Measurements from ENCODE around the gene STX4.

The STX4 gene

DNA sequence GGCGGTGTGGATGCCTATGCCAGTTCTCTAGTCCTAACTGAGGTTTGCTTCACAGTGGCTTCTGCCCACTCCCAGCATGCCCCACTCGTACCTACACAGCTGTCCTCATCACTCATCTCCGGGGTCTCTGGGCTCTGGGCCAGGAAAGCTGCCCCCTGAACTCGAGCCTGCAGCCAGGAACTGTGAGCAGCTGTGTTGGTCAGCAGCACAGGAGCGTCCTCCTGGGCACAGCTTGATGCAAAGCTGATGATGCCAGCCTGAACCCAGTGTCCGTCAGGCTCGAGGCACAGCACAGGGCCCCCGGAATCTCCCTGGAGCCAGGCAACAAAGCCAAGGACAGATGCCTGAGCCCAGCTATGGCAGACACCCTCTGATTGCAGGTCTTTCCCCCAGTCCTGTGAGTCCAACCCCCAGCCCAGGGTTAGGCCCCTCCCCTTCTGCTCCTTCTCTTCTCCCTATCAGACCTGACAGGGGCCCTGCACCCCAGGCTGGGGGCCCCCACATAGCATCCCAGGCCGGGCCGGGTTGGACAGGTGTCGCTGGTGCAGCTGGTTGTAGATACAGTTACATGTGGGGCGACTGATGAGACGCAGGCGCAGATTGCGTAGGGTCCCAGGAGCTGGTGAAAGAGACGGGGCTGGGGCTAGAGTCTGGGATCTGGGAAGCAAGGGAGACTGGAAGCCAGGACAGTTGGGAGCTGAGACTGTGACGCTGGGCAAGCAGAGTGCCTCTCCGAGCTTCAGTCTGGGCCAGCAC lies 52.7 kb downstream of the STX4 start:
- FAIRE-seq = no peak
- no peak for DNase-seq (ENCODE audit: insufficient read length, low spot score)
- TF ChIP-seq TAF1 (IDR thresholded peaks at IDR 0.05; ENCODE audit: low read depth, low read length) = no peak
- no peak for TF ChIP-seq POU2F2 (IDR thresholded peaks at IDR 0.05; ENCODE audit: low read depth, low read length)
- TF ChIP-seq PAX5 (IDR thresholded peaks at IDR 0.05; ENCODE audit: insufficient read depth, low read length, severe bottlenecking) = no peak
- no peak for TF ChIP-seq POLR2A (IDR thresholded peaks at IDR 0.05; ENCODE audit: low read depth, low read length)
- no peak for TF ChIP-seq SPI1 (IDR thresholded peaks at IDR 0.05; ENCODE audit: low read depth, low read length)

GRCh38 chr16:31086629-31086906 lies 53.2 kb downstream of the STX4 start:
- FAIRE-seq = no peak
- TF ChIP-seq POLR2AphosphoS5 (IDR thresholded peaks at IDR 0.05; ENCODE audit: low read depth, low read length) (no peak), PAX5 (IDR thresholded peaks at IDR 0.05; ENCODE audit: insufficient read depth, low read length, severe bottlenecking) (no peak), POU2F2 (IDR thresholded peaks at IDR 0.05; ENCODE audit: low read depth, low read length) (no peak), TAF1 (IDR thresholded peaks at IDR 0.05; ENCODE audit: low read depth, low read length) (no peak), POLR2A (IDR thresholded peaks at IDR 0.05; ENCODE audit: low read depth, low read length) (no peak), SPI1 (IDR thresholded peaks at IDR 0.05; ENCODE audit: low read depth, low read length) (no peak)
- DNase-seq (ENCODE audit: insufficient read length, low spot score) = no peak

DNA sequence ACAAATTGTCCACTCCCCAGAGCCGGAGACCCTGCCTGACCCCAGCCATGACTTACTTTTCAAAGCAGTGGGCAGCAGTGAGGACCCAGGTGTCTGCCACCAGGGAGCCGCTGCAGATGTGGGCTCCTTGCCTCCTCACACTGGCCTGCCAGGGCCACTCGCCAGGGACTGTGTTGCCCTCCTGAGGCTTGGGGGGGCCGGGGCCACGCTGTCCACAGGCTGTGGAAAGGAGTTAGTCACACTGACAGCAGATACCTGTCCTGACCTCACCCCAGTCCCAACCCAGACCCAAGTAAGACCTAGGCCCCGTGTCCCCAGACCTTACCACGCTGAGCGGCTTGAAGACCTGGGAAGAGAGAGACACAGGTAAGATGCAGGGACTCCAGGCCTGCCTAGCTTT lies 54.1 kb downstream of the STX4 start:
- TF ChIP-seq TAF1 (IDR thresholded peaks at IDR 0.05; ENCODE audit: low read depth, low read length) (no peak), SPI1 (IDR thresholded peaks at IDR 0.05; ENCODE audit: low read depth, low read length) (no peak), POU2F2 (IDR thresholded peaks at IDR 0.05; ENCODE audit: low read depth, low read length) (no peak), POLR2A (IDR thresholded peaks at IDR 0.05; ENCODE audit: low read depth, low read length) (no peak), PAX5 (IDR thresholded peaks at IDR 0.05; ENCODE audit: insufficient read depth, low read length, severe bottlenecking) (no peak), POLR2AphosphoS5 (IDR thresholded peaks at IDR 0.05; ENCODE audit: low read depth, low read length) (no peak)
- no peak for FAIRE-seq

DNA sequence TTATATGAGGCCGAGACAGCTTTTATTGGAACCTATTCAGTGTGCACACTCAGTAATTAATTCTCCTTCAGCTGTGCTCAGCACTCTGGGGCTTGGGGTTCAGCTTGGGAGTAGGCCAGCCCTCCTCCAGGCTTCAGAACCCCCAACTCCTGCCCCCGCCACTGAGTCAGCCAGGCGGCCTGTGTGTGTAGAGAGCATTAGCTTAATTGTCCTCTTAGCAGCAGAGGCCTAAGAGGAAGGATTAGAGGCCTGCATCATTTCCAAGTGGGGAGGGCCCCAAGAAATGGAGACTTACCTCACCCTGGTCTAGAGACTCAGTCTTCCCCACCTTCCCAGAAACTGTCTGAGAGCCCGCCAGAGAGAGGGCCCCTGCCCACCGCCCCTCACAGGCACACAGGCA lies 54.6 kb downstream of the STX4 start:
- FAIRE-seq = no peak
- no peak for DNase-seq (ENCODE audit: insufficient read length, low spot score)
- TF ChIP-seq POLR2AphosphoS5 (IDR thresholded peaks at IDR 0.05; ENCODE audit: low read depth, low read length) (no peak), TAF1 (IDR thresholded peaks at IDR 0.05; ENCODE audit: low read depth, low read length) (no peak), SPI1 (IDR thresholded peaks at IDR 0.05; ENCODE audit: low read depth, low read length) (no peak), POLR2A (IDR thresholded peaks at IDR 0.05; ENCODE audit: low read depth, low read length) (no peak), PAX5 (IDR thresholded peaks at IDR 0.05; ENCODE audit: insufficient read depth, low read length, severe bottlenecking) (no peak), POU2F2 (IDR thresholded peaks at IDR 0.05; ENCODE audit: low read depth, low read length) (no peak)

More for the DNA sequence above, 54.1 kb downstream of the STX4 start:
- DNase-seq (ENCODE audit: insufficient read length, low spot score) = no peak

- no peak for FAIRE-seq
- TF ChIP-seq TAF1 (IDR thresholded peaks at IDR 0.05; ENCODE audit: low read depth, low read length) = no peak
- TF ChIP-seq POLR2AphosphoS5 (IDR thresholded peaks at IDR 0.05; ENCODE audit: low read depth, low read length) = no peak
- TF ChIP-seq SPI1 (IDR thresholded peaks at IDR 0.05; ENCODE audit: low read depth, low read length) = no peak
- TF ChIP-seq POLR2A (IDR thresholded peaks at IDR 0.05; ENCODE audit: low read depth, low read length) = no peak
- TF ChIP-seq POU2F2 (IDR thresholded peaks at IDR 0.05; ENCODE audit: low read depth, low read length) = no peak
- DNase-seq (ENCODE audit: insufficient read length, low spot score) = no peak
Measured at GRCh38 chr16:31088459-31089183, 55.3 kb downstream of the STX4 start, which contains the start of gene PRSS53. Gene PRSS53 (minus strand): TSS chr16:31088943. CDS start chr16:31088809, 134 bp downstream.

DNA sequence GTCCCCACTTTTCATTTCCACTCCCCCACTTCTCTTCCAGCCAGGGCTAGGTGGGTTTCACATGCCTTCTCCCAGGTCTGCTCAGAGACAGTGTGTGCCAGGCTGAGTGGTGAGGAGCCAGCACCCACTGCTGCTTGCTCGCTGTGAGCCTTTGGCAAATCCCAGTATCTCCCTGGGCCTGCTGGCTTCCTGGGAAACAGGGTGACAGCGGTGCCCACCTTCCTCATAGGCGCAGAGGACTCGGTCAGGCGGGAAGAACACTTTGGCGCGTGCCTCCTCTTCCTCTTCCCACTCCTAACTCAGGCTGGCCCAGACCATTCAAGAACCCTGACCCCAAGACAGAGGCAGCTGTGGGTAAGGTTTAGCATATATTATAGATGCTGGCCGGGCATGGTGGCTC lies 55.8 kb downstream of the STX4 start:
- DNase-seq (ENCODE audit: insufficient read length, low spot score) (no peak), FAIRE-seq (no peak)
- TF ChIP-seq SPI1 (IDR thresholded peaks at IDR 0.05; ENCODE audit: low read depth, low read length) (no peak), PAX5 (IDR thresholded peaks at IDR 0.05; ENCODE audit: insufficient read depth, low read length, severe bottlenecking) (no peak), POLR2A (IDR thresholded peaks at IDR 0.05; ENCODE audit: low read depth, low read length) (no peak), POLR2AphosphoS5 (IDR thresholded peaks at IDR 0.05; ENCODE audit: low read depth, low read length) (no peak), TAF1 (IDR thresholded peaks at IDR 0.05; ENCODE audit: low read depth, low read length) (no peak), POU2F2 (IDR thresholded peaks at IDR 0.05; ENCODE audit: low read depth, low read length) (no peak)
